HCT116 (cell line): ENCODE data around the gene CHRNA9. TPM values are rescaled to one million over a fixed set of nuclear protein-coding genes. Genes with fewer than 3 reads are reported as not detected.

Experiments
- ATAC-seq: fragments of 200-7000 bp; cut with Tn5 transposase; 2 replicates; pipeline ENCODE4 v1.9.1; 2020; ENCODE audit warnings: mild to moderate bottlenecking, moderate library complexity
- BruUV-seq: library from RNA; stranded (reverse); fragments of 400-500 nt; replicated peaks from 2 replicates; lab custom pipeline; 2021; lab: Mats Ljungman, UMichigan
- CTCF ChIA-PET: fragments of 300-600 bp; sonication (Branson Sonifier 250); formaldehyde crosslinking; loops from one replicate; lab custom pipeline; 2021; ENCODE audit warnings: antibody characterized with exemption; lab: Charles Lee
- POLR2A ChIA-PET: fragments of 300-600, 350-600 bp; sonication (Branson Sonifier 250); formaldehyde crosslinking; loops from one replicate; lab custom pipeline; 2021; ENCODE audit warnings: antibody characterized with exemption; lab: Charles Lee
- RAD21 ChIA-PET, 2 experiments: fragments of 300-600 bp; sonication (Branson Sonifier 250); formaldehyde crosslinking; loops; one replicate each; lab custom pipeline; 2023; ENCODE audit warnings: low total read pairs in 2 of 2; ENCODE audit not compliant: uncharacterized antibody in 2 of 2, unreplicated experiment in 2 of 2, low non-redundant PET in 1 of 2; lab: Charles Lee
- DNase-seq: peaks from one replicate; pipeline ENCODE4 v3.0.0-alpha.2; 2010; ENCODE audit warnings: low read depth, low spot score
- H2AFZ ChIP-seq: fragments of 200-600 bp; shearing (Covaris generic), sonication (generic); 2 replicates; pipeline ENCODE4 v1.6.1; 2017; ENCODE audit warnings: low read depth, mixed run types, mixed read lengths, antibody characterized with exemption, low read length; ENCODE audit not compliant: poor library complexity, severe bottlenecking
- H3K27ac ChIP-seq: 2 replicates; pipeline ENCODE4 v1.5.1; 2012; ENCODE audit warnings: low read depth, low read length
- H3K27me3 ChIP-seq: fragments of 200-600 bp; sonication (generic); 2 replicates; pipeline ENCODE4 v1.6.1; 2016; ENCODE audit warnings: mixed run types, low read length, mixed read lengths; ENCODE audit not compliant: insufficient read depth
- H3K36me3 ChIP-seq, 2 experiments: fragments of 200-500 bp in 1 of 2; fragments of 200-600 bp in 1 of 2; sonication (Bioruptor generic) in 1 of 2; sonication (generic) in 1 of 2; 2 replicates each; pipeline versions ENCODE4 v1.5.1 to v1.6.1; 2014 to 2016; ENCODE audit warnings: low read length in 2 of 2, inconsistent platforms in 1 of 2, mixed read lengths in 1 of 2, mixed run types in 1 of 2; ENCODE audit not compliant: insufficient read depth in 2 of 2, control insufficient read depth in 1 of 2
- H3K4me1 ChIP-seq, 2 experiments: fragments of 200-600 bp in 1 of 2; sonication (generic) in 1 of 2; 2 replicates each; pipeline versions ENCODE4 v1.5.1 to v1.6.1; 2012 to 2017; ENCODE audit warnings: low read length in 2 of 2, inconsistent platforms in 1 of 2, mild to moderate bottlenecking in 1 of 2, mixed read lengths in 1 of 2, mixed run types in 1 of 2, moderate library complexity in 1 of 2; ENCODE audit not compliant: insufficient read depth in 2 of 2, control insufficient read depth in 1 of 2
- H3K4me2 ChIP-seq: fragments of 200-600 bp; sonication (generic); 2 replicates; pipeline ENCODE4 v1.6.1; 2017; ENCODE audit warnings: mixed run types, low read length, mixed read lengths
- H3K4me3 ChIP-seq, 2 experiments: fragments of 200-600 bp in 1 of 2; sonication (generic) in 1 of 2; replicated peaks in 1 of 2; 2 replicates each; pipeline ENCODE4 v1.5.1; 2011 to 2016; ENCODE audit warnings: low read length in 2 of 2, control low read depth in 1 of 2, low read depth in 1 of 2, mild to moderate bottlenecking in 1 of 2, mixed read lengths in 1 of 2, mixed run types in 1 of 2
- H3K79me2 ChIP-seq: fragments of 200-600 bp; sonication (generic); 2 replicates; pipeline ENCODE4 v1.6.1; 2017; ENCODE audit warnings: mild to moderate bottlenecking, mixed run types, low read length, moderate library complexity, mixed read lengths; ENCODE audit not compliant: insufficient read depth
- H3K9ac ChIP-seq: fragments of 200-600 bp; sonication (generic); 2 replicates; pipeline ENCODE4 v1.6.1; 2016; ENCODE audit warnings: low read length, mixed read lengths
- H3K9me2 ChIP-seq: fragments of 200-600 bp; sonication (generic), shearing (Covaris generic); 2 replicates; pipeline ENCODE4 v1.6.1; 2017; ENCODE audit warnings: mixed run types, mild to moderate bottlenecking, moderate library complexity; ENCODE audit not compliant: insufficient read depth
- H3K9me3 ChIP-seq, 2 experiments: fragments of 200-500 bp in 1 of 2; fragments of 200-600 bp in 1 of 2; sonication (Bioruptor generic) in 1 of 2; sonication (generic) in 1 of 2; 2 replicates each; pipeline ENCODE4 v1.6.1; 2014 to 2017; ENCODE audit warnings: low read length in 2 of 2, mixed read lengths in 2 of 2, inconsistent platforms in 1 of 2, low read depth in 1 of 2, mild to moderate bottlenecking in 1 of 2, mixed run types in 1 of 2, moderate library complexity in 1 of 2; ENCODE audit not compliant: control insufficient read depth in 1 of 2, insufficient read depth in 1 of 2
- H4K20me1 ChIP-seq: fragments of 200-600 bp; sonication (generic), shearing (Covaris generic); 2 replicates; pipeline ENCODE4 v1.6.1; 2017; ENCODE audit warnings: mixed run types, mild to moderate bottlenecking, moderate library complexity; ENCODE audit not compliant: insufficient read depth
- EGR1 ChIP-seq: IDR thresholded peaks from 2 replicates; pipeline ENCODE4 v1.6.1; 2012; ENCODE audit warnings: low read depth
- EZH2phosphoT487 ChIP-seq: fragments of 200-600 bp; IDR thresholded peaks from 2 replicates; pipeline ENCODE4 v1.6.1; 2018; ENCODE audit warnings: antibody characterized with exemption, borderline replicate concordance
- MAX ChIP-seq: IDR thresholded peaks from 2 replicates; pipeline ENCODE4 v1.6.1; 2012
- POLR2A ChIP-seq: IDR thresholded peaks from 2 replicates; pipeline ENCODE4 v1.7.0; 2011; ENCODE audit warnings: borderline replicate concordance; ENCODE audit not compliant: insufficient read depth, insufficient read length; ENCODE audit errors: extremely low read depth
- POLR2AphosphoS5 ChIP-seq: IDR thresholded peaks from 2 replicates; pipeline ENCODE4 v1.6.1; 2011; ENCODE audit warnings: mild to moderate bottlenecking, low read depth, low read length, moderate library complexity
- SRF ChIP-seq: IDR thresholded peaks from 2 replicates; pipeline ENCODE4 v1.6.1; 2012; ENCODE audit warnings: low read depth
- TCF7L2 ChIP-seq: IDR thresholded peaks from 2 replicates; pipeline ENCODE4 v1.7.0; 2011; ENCODE audit warnings: borderline replicate concordance, inconsistent platforms; ENCODE audit not compliant: insufficient read depth, insufficient read length; ENCODE audit errors: extremely low read depth
- YY1 ChIP-seq: IDR thresholded peaks from 2 replicates; pipeline ENCODE4 v1.6.1; 2011; ENCODE audit warnings: low read length, low read depth, moderate library complexity, mild to moderate bottlenecking; ENCODE audit not compliant: insufficient replicate concordance; ENCODE audit errors: extremely low read depth
- intact Hi-C: fragments of 100-400 bp; cut with micrococcal nuclease; formaldehyde crosslinking; loops from 2 replicates; pipeline ENCODE4 v1.10.0; 2022
- total RNA-seq: library from RNA; stranded (reverse); gene quantifications from one replicate; pipeline ENCODE4 v1.2.1, GENCODE V29; 2021; ENCODE audit not compliant: unreplicated experiment

The CHRNA9 gene
- total RNA-seq, 1 experiment from 2014 or later, result not detected

GRCh38 chr4:40305328-40306170 is 29.6 kb upstream of the CHRNA9 start:
- POLR2A ChIA-PET, result no interaction called here
- H3K9ac ChIP-seq, result no peak overlapping the region
- no peak overlapping the region for H3K4me2 ChIP-seq
- no peaks in the 10 kb centered on the region for H3K9me2 ChIP-seq
- H3K9me3 ChIP-seq, result peaks cover 0 to 6% of the 10 kb centered on the region in 2 experiments; a peak in 1 of 4 replicates
- no peak overlapping the region for H2AFZ ChIP-seq
- no peaks in the 10 kb centered on the region for H4K20me1 ChIP-seq
- BruUV-seq, result no TSS peak
- DNase-seq, result no peak
- no peaks in the 10 kb centered on the region for H3K36me3 ChIP-seq
- intact Hi-C loops, result loop anchor here (5.0 to 10.0 kb wide), 2 partner anchors 328 to 841 kb away; partner anchors contain the start of gene PDS5A
- H3K79me2 ChIP-seq, result no peaks in the 10 kb centered on the region
- TF ChIP-seq POLR2AphosphoS5 (no peak), MAX (no peak), SRF (no peak), YY1 (no peak), EZH2phosphoT487 (no peak), TCF7L2 (no peak), EGR1 (no peak), POLR2A (no peak)
- RAD21 ChIA-PET, result no interaction called here
- H3K27ac ChIP-seq, result no peak overlapping the region
- ATAC-seq, result no peak
- peaks cover 0 to 8% of the 10 kb centered on the region in 2 experiments; a peak in 2 of 4 replicates for H3K4me1 ChIP-seq
- no peaks in the 10 kb centered on the region for H3K27me3 ChIP-seq
- CTCF ChIA-PET, result interaction anchor here (3.2 kb wide), 1 partner anchor 11 kb away, joined by 17 read pairs; no protein-coding TSS in a partner anchor
- no peak overlapping the region for H3K4me3 ChIP-seq
